HepG2 (cell line): ENCODE data around the gene MAB21L4. TPM values are rescaled to one million over a fixed set of nuclear protein-coding genes. Genes with fewer than 3 reads are reported as not detected.

Experiments used
- AHDC1 ChIP-seq: sonication (generic); formaldehyde crosslinking; IDR thresholded peaks from 2 replicates; pipeline ENCODE4 v1.5.1; 2020; ENCODE audit warnings: mild to moderate bottlenecking, missing genetic modification reagents, borderline replicate concordance
- ARID2 ChIP-seq: sonication (generic); formaldehyde crosslinking; IDR thresholded peaks from 2 replicates; pipeline ENCODE4 v1.8.1; 2022; ENCODE audit warnings: mild to moderate bottlenecking, missing genetic modification reagents, borderline replicate concordance
- ATF7-NPFF ChIP-seq: sonication (generic); formaldehyde crosslinking; IDR thresholded peaks from 2 replicates; pipeline ENCODE4 v1.8.1; 2023; ENCODE audit warnings: mild to moderate bottlenecking, low read depth, missing genetic modification reagents, moderate library complexity
- ATRX ChIP-seq: sonication (generic); formaldehyde crosslinking; IDR thresholded peaks from 2 replicates; pipeline ENCODE4 v1.4.0; 2020; ENCODE audit warnings: missing genetic modification reagents, borderline replicate concordance
- HDAC1 ChIP-seq: sonication (generic); formaldehyde crosslinking; IDR thresholded peaks from 2 replicates; pipeline ENCODE4 v1.5.1; 2020; ENCODE audit warnings: mild to moderate bottlenecking, missing genetic modification reagents
- HIC2 ChIP-seq: sonication (generic); formaldehyde crosslinking; IDR thresholded peaks from 2 replicates; pipeline ENCODE4 v1.9.0; 2022; ENCODE audit warnings: low read depth, missing genetic modification reagents
- MIER2 ChIP-seq: IDR thresholded peaks from 2 replicates; pipeline ENCODE4 v1.6.1; 2016; ENCODE audit warnings: missing biosample characterization, missing genetic modification reagents
- NR0B2 ChIP-seq: sonication (generic); formaldehyde crosslinking; IDR thresholded peaks from 2 replicates; pipeline ENCODE4 v1.4.0; 2020; ENCODE audit warnings: mild to moderate bottlenecking, missing genetic modification reagents
- REL ChIP-seq: sonication (generic); formaldehyde crosslinking; conservative IDR thresholded peaks from 2 replicates; pipeline ENCODE4 v1.8.0; 2022; ENCODE audit warnings: mild to moderate bottlenecking, missing genetic modification reagents, moderate library complexity
- SCMH1 ChIP-seq: sonication (generic); formaldehyde crosslinking; IDR thresholded peaks from 2 replicates; pipeline ENCODE4 v1.9.0; 2021; ENCODE audit warnings: missing genetic modification reagents, mild to moderate bottlenecking, borderline replicate concordance
- SOX13 ChIP-seq, 3 experiments: fragments of 450-650 bp in 1 of 3; sonication (generic) in 1 of 3; formaldehyde crosslinking in 1 of 3; IDR thresholded peaks in 2 of 3; conservative IDR thresholded peaks in 1 of 3; 2 replicates each; pipeline versions ENCODE4 v1.5.0 to v1.6.1; 2016 to 2020; ENCODE audit warnings: antibody characterized with exemption in 1 of 3, mild to moderate bottlenecking in 1 of 3, missing compliant biosample characterization in 1 of 3, missing genetic modification reagents in 1 of 3, moderate library complexity in 1 of 3
- STAG1 ChIP-seq: sonication (generic); formaldehyde crosslinking; IDR thresholded peaks from 2 replicates; pipeline ENCODE4 v1.4.0; 2020; ENCODE audit warnings: missing genetic modification reagents
- TAF1 ChIP-seq: sonication (generic); formaldehyde crosslinking; IDR thresholded peaks from 2 replicates; pipeline ENCODE4 v1.4.0; 2020; ENCODE audit warnings: missing genetic modification reagents
- TIGD3 ChIP-seq: sonication (generic); formaldehyde crosslinking; IDR thresholded peaks from 2 replicates; pipeline ENCODE4 v1.5.1; 2020; ENCODE audit warnings: mild to moderate bottlenecking, missing genetic modification reagents, borderline replicate concordance
- ZNF432 ChIP-seq: sonication (generic); formaldehyde crosslinking; IDR thresholded peaks from 2 replicates; pipeline ENCODE4 v1.5.0; 2020; ENCODE audit warnings: missing genetic modification reagents, mild to moderate bottlenecking, borderline replicate concordance
- ZNF484 ChIP-seq: sonication (generic); formaldehyde crosslinking; IDR thresholded peaks from 2 replicates; pipeline ENCODE4 v1.5.1; 2020; ENCODE audit warnings: mild to moderate bottlenecking, low read depth, missing genetic modification reagents, borderline replicate concordance
- ZNF563 ChIP-seq: sonication (generic); formaldehyde crosslinking; IDR thresholded peaks from 2 replicates; pipeline ENCODE4 v1.8.0; 2022; ENCODE audit warnings: mild to moderate bottlenecking, moderate library complexity, missing genetic modification reagents
- ZNF7 ChIP-seq: IDR thresholded peaks from 2 replicates; pipeline ENCODE4 v1.6.1; 2016; ENCODE audit warnings: missing biosample characterization, missing genetic modification reagents
- polyA plus RNA-seq, 8 experiments: library from polyadenylated mRNA; depleted of rRNA in 3 of 8; stranded (reverse) in 7 of 8; unstranded in 1 of 8; fragments of >200 nt; fragmentation: Illumina TruSeq in 4 of 8; extraction: Trizol in 4 of 8; gene quantifications; 2 replicates each; pipeline versions ENCODE4 v1.2.1 to v1.2.3, GENCODE V29; 2011 to 2016; ENCODE audit warnings: low read depth in 4 of 8, missing spikeins in 1 of 8, mixed read lengths in 1 of 8; ENCODE audit not compliant: insufficient read depth in 1 of 8
- total RNA-seq, 5 experiments: library from RNA; depleted of rRNA; stranded (reverse); fragments of >200 nt; fragmentation: Illumina TruSeq; extraction: Trizol; gene quantifications; 2 replicates each; pipeline ENCODE4 v1.2.3, GENCODE V29; 2016; ENCODE audit warnings: low read depth in 1 of 5

Gene MAB21L4
- total and polyA plus RNA-seq, 2 of the 13 experiments (the other 11 are each of a cell fraction or from before 2014, with no cell fraction given) = 3.0 to 14.0 TPM

GRCh38 chr2:240873805-240874714 lies 21.9 kb downstream of the MAB21L4 start (continued):
- TF ChIP-seq SCMH1 (CRISPR knock-in tag) = no peak
- peak; percentile 93; the same call in 1 of the 2 replicates for TF ChIP-seq ZNF563
- TF ChIP-seq AHDC1 (CRISPR knock-in tag) = peak; percentile 89
- TF ChIP-seq ZNF7 (CRISPR knock-in tag) = no peak
- peak; percentile 98 for TF ChIP-seq HIC2
- TF ChIP-seq SOX13 (IDR thresholded peaks at IDR 0.05) = no peak
- TF ChIP-seq SOX13 (CRISPR knock-in tag; conservative IDR thresholded peaks at IDR 0.05 in 1 of 2, IDR thresholded peaks at IDR 0.05 in 1 of 2) = peak in 1 of 2 experiments; percentile 85; a peak in 2 of 4 replicates
- peak; percentile 79 for TF ChIP-seq MIER2 (CRISPR knock-in tag)
- TF ChIP-seq STAG1 (CRISPR knock-in tag) = peak; percentile 54
- TF ChIP-seq HDAC1 = peak; percentile 95
- TF ChIP-seq NR0B2 = peak; percentile 88; the same call in 1 of the 2 replicates
- no peak for TF ChIP-seq REL (CRISPR knock-in tag)
- TF ChIP-seq TIGD3 = no peak
- TF ChIP-seq ARID2 (CRISPR knock-in tag) = 0 out of 2 replicates have a peak, but pooled peaks have one; percentile 70
- TF ChIP-seq TAF1 = peak; percentile 55; the same call in 1 of the 2 replicates
- peak; percentile 97 for TF ChIP-seq ATF7-NPFF (CRISPR knock-in tag)
- no peak for TF ChIP-seq ATRX (CRISPR knock-in tag)
- TF ChIP-seq ZNF432 (CRISPR knock-in tag) = no peak
- no peak for TF ChIP-seq ZNF484 (CRISPR knock-in tag)
